ENCODE data around the gene ZNF615.
A peak's percentile ranks its signal among the peaks of the same experiment; 100 is the strongest.
"Not testable (repeated sequence)": the region's sequence is repeated elsewhere in the genome, so short reads cannot be mapped to it uniquely, and the experiment has no call there.

The ZNF615 gene

GRCh38 chr19:52020506-52020905 lies 12.5 kb upstream of the ZNF615 start:
- Histone ChIP-seq H3K4me3 (ENCODE audit: low read length) (no peak overlapping the region), H3K27me3 (ENCODE audit: control insufficient read depth, insufficient read depth, low read length) (no peaks in the 10 kb centered on the region)

GRCh38 chr19:52010674-52011073 lies 2.7 kb upstream of the ZNF615 start:
- no peak overlapping the region for H3K27ac ChIP-seq (ENCODE audit: low read depth, low read length)
- H3K9ac ChIP-seq (ENCODE audit: low read length) = no peak overlapping the region
- no peak overlapping the region for H3K4me3 ChIP-seq (ENCODE audit: low read length)

More at GRCh38 chr19:52020506-52020905, 12.5 kb upstream of the ZNF615 start:
- Histone ChIP-seq H3K36me3 (ENCODE audit: control insufficient read depth, insufficient read depth, low read length) (peaks cover 63% of the 10 kb centered on the region), H3K4me1 (ENCODE audit: control insufficient read depth, insufficient read depth, low read length) (no peaks in the 10 kb centered on the region), H3K9ac (ENCODE audit: low read length) (no peak overlapping the region), H3K27ac (ENCODE audit: low read depth, low read length) (no peak overlapping the region)

GRCh38 chr19:52007451-52007805 lies 583 bp downstream of the ZNF615 start:
- no peaks in the 10 kb centered on the region for H3K27me3 ChIP-seq (ENCODE audit: control insufficient read depth, insufficient read depth, low read length)
- peaks cover 3% of the 10 kb centered on the region for H3K36me3 ChIP-seq (ENCODE audit: control insufficient read depth, insufficient read depth, low read length)
- peak overlapping the region; percentile 83 for H3K4me3 ChIP-seq (ENCODE audit: low read length)
- H3K4me1 ChIP-seq (ENCODE audit: control insufficient read depth, insufficient read depth, low read length) = no peaks in the 10 kb centered on the region
- peak overlapping the region; percentile 92 for H3K27ac ChIP-seq (ENCODE audit: low read depth, low read length)
- H3K9ac ChIP-seq (ENCODE audit: low read length) = peak overlapping the region; percentile 63

More at GRCh38 chr19:52010674-52011073, 2.7 kb upstream of the ZNF615 start:
- Histone ChIP-seq H3K4me1 (ENCODE audit: control insufficient read depth, insufficient read depth, low read length) (no peaks in the 10 kb centered on the region), H3K27me3 (ENCODE audit: control insufficient read depth, insufficient read depth, low read length) (no peaks in the 10 kb centered on the region), H3K36me3 (ENCODE audit: control insufficient read depth, insufficient read depth, low read length) (peaks cover 5% of the 10 kb centered on the region)

GRCh38 chr19:51994048-51994644 lies 13.9 kb downstream of the ZNF615 start:
- Histone ChIP-seq H3K36me3 (ENCODE audit: control insufficient read depth, insufficient read depth, low read length) (peaks cover 32% of the 10 kb centered on the region), H3K4me3 (ENCODE audit: low read length) (no peak overlapping the region), H3K27me3 (ENCODE audit: control insufficient read depth, insufficient read depth, low read length) (no peaks in the 10 kb centered on the region), H3K4me1 (ENCODE audit: control insufficient read depth, insufficient read depth, low read length) (no peaks in the 10 kb centered on the region), H3K27ac (ENCODE audit: low read depth, low read length) (no peak overlapping the region), H3K9ac (ENCODE audit: low read length) (no peak overlapping the region)

GRCh38 chr19:51993422-51993821 lies 14.6 kb downstream of the ZNF615 start:
- H3K4me3 ChIP-seq (ENCODE audit: low read length) = no peak overlapping the region
- no peak overlapping the region for H3K9ac ChIP-seq (ENCODE audit: low read length)
- H3K36me3 ChIP-seq (ENCODE audit: control insufficient read depth, insufficient read depth, low read length) = peaks cover 27% of the 10 kb centered on the region
- no peak overlapping the region for H3K27ac ChIP-seq (ENCODE audit: low read depth, low read length)
- H3K4me1 ChIP-seq (ENCODE audit: control insufficient read depth, insufficient read depth, low read length) = no peaks in the 10 kb centered on the region
- no peaks in the 10 kb centered on the region for H3K27me3 ChIP-seq (ENCODE audit: control insufficient read depth, insufficient read depth, low read length)

GRCh38 chr19:51986309-51987291 lies 21.4 kb downstream of the ZNF615 start, which contains the start of gene ZNF350:
Gene ZNF350, minus strand, starts transcription at chr19:51986840. Its CDS starts 12,480 bp downstream, at chr19:51974360.
- Histone ChIP-seq H3K4me3 (ENCODE audit: low read length) (peak within 1 kb of the TSS; percentile 97), H3K27ac (ENCODE audit: low read depth, low read length) (peak within 1 kb of the TSS; percentile 51), H3K9ac (ENCODE audit: low read length) (peak within 1 kb of the TSS; percentile 92)

GRCh38 chr19:51983361-51983760 lies 24.6 kb downstream of the ZNF615 start:
- H3K36me3 ChIP-seq (ENCODE audit: control insufficient read depth, insufficient read depth, low read length) = peaks cover 13% of the 10 kb centered on the region
- H3K4me3 ChIP-seq (ENCODE audit: low read length) = no peak overlapping the region
- no peaks in the 10 kb centered on the region for H3K27me3 ChIP-seq (ENCODE audit: control insufficient read depth, insufficient read depth, low read length)
- no peak overlapping the region for H3K27ac ChIP-seq (ENCODE audit: low read depth, low read length)
- H3K9ac ChIP-seq (ENCODE audit: low read length) = no peak overlapping the region
- H3K4me1 ChIP-seq (ENCODE audit: control insufficient read depth, insufficient read depth, low read length) = no peaks in the 10 kb centered on the region

More at GRCh38 chr19:51986309-51987291, 21.4 kb downstream of the ZNF615 start, which contains the start of gene ZNF350:
- H3K36me3 ChIP-seq (ENCODE audit: control insufficient read depth, insufficient read depth, low read length) = no peaks in the 10 kb centered on the region
- no peaks in the 10 kb centered on the region for H3K27me3 ChIP-seq (ENCODE audit: control insufficient read depth, insufficient read depth, low read length)
- H3K4me1 ChIP-seq (ENCODE audit: control insufficient read depth, insufficient read depth, low read length) = no peaks in the 10 kb centered on the region

- H3K27ac ChIP-seq (ENCODE audit: low read depth, low read length); H3K4me3 ChIP-seq (ENCODE audit: low read length); H3K4me1 ChIP-seq (ENCODE audit: control insufficient read depth, insufficient read depth, low read length); H3K9ac ChIP-seq (ENCODE audit: low read length); H3K27me3 ChIP-seq (ENCODE audit: control insufficient read depth, insufficient read depth, low read length): not testable (repeated sequence)
- H3K36me3 ChIP-seq (ENCODE audit: control insufficient read depth, insufficient read depth, low read length) = peaks cover 21% of the 10 kb centered on the region
Observed at GRCh38 chr19:51980926-51981325, 27.1 kb downstream of the ZNF615 start.

- Histone ChIP-seq H3K9ac (ENCODE audit: low read length) (no peak overlapping the region), H3K4me3 (ENCODE audit: low read length) (no peak overlapping the region), H3K4me1 (ENCODE audit: control insufficient read depth, insufficient read depth, low read length) (no peaks in the 10 kb centered on the region), H3K27me3 (ENCODE audit: control insufficient read depth, insufficient read depth, low read length) (no peaks in the 10 kb centered on the region), H3K36me3 (ENCODE audit: control insufficient read depth, insufficient read depth, low read length) (peaks cover 21% of the 10 kb centered on the region), H3K27ac (ENCODE audit: low read depth, low read length) (no peak overlapping the region)
Observed at GRCh38 chr19:51980116-51980736, 27.8 kb downstream of the ZNF615 start.

GRCh38 chr19:51978882-51979281 lies 29.1 kb downstream of the ZNF615 start:
- no peak overlapping the region for H3K9ac ChIP-seq (ENCODE audit: low read length)
- H3K27me3 ChIP-seq (ENCODE audit: control insufficient read depth, insufficient read depth, low read length) = no peaks in the 10 kb centered on the region
- H3K4me3 ChIP-seq (ENCODE audit: low read length) = no peak overlapping the region
- H3K27ac ChIP-seq (ENCODE audit: low read depth, low read length) = no peak overlapping the region
- peaks cover 30% of the 10 kb centered on the region for H3K36me3 ChIP-seq (ENCODE audit: control insufficient read depth, insufficient read depth, low read length)
- no peaks in the 10 kb centered on the region for H3K4me1 ChIP-seq (ENCODE audit: control insufficient read depth, insufficient read depth, low read length)

GRCh38 chr19:51977346-51977745 lies 30.7 kb downstream of the ZNF615 start:
- no peaks in the 10 kb centered on the region for H3K27me3 ChIP-seq (ENCODE audit: control insufficient read depth, insufficient read depth, low read length)
- no peaks in the 10 kb centered on the region for H3K4me1 ChIP-seq (ENCODE audit: control insufficient read depth, insufficient read depth, low read length)
- no peak overlapping the region for H3K27ac ChIP-seq (ENCODE audit: low read depth, low read length)
- H3K9ac ChIP-seq (ENCODE audit: low read length) = no peak overlapping the region
- H3K36me3 ChIP-seq (ENCODE audit: control insufficient read depth, insufficient read depth, low read length) = peaks cover 38% of the 10 kb centered on the region
- no peak overlapping the region for H3K4me3 ChIP-seq (ENCODE audit: low read length)

GRCh38 chr19:51976852-51977251 lies 31.2 kb downstream of the ZNF615 start:
- H3K27ac ChIP-seq (ENCODE audit: low read depth, low read length) = no peak overlapping the region
- H3K9ac ChIP-seq (ENCODE audit: low read length) = no peak overlapping the region
- H3K36me3 ChIP-seq (ENCODE audit: control insufficient read depth, insufficient read depth, low read length) = peaks cover 40% of the 10 kb centered on the region
- no peak overlapping the region for H3K4me3 ChIP-seq (ENCODE audit: low read length)
- no peaks in the 10 kb centered on the region for H3K4me1 ChIP-seq (ENCODE audit: control insufficient read depth, insufficient read depth, low read length)
- no peaks in the 10 kb centered on the region for H3K27me3 ChIP-seq (ENCODE audit: control insufficient read depth, insufficient read depth, low read length)
